GM19193 (cell line): Measurements from ENCODE around the gene TLE6.

ENCODE experiments used
- POLR2A ChIP-seq: IDR thresholded peaks from 4 replicates; pipeline ENCODE4 v1.6.1; 2011; ENCODE audit not compliant: insufficient read depth, insufficient read length; ENCODE audit errors: extremely low read depth

Gene TLE6

GRCh38 chr19:2977001-2977745 lies at the start of gene TLE6:
Gene TLE6 (plus strand): TSS chr19:2977564. CDS start chr19:2978234, 670 bp downstream.
- TF ChIP-seq POLR2A = peak; percentile 78

DNA sequence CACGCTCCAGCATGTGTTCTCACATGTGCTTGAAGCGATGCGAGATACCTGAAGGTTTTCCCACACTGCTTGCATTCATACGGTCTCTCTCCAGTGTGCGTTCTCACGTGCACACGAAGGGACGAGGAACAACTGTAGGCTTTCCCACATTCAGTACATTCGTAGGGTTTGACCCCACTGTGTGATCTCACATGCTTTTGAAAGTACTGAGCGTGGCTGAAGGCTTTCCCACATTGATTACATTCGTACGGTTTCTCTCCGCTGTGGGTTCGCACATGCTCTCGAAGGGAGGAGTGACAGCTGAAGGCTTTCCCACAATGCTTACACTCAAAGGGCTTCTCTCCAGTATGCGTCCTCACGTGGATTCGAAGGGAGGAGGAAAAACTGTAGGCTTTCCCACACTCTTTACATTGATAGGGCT lies 43.9 kb upstream of the TLE6 start:
- TF ChIP-seq POLR2A = no peak

GRCh38 chr19:2942928-2943640 lies 34.3 kb upstream of the TLE6 start:
- TF ChIP-seq POLR2A = no peak

GRCh38 chr19:2944403-2944774 lies 33.0 kb upstream of the TLE6 start:
- TF ChIP-seq POLR2A = no peak

- peak; percentile 67 for TF ChIP-seq POLR2A
These were observed 32.4 kb upstream of the TLE6 start, which contains the start of gene ZNF77 for GRCh38 chr19:2944775-2945574. Gene ZNF77 (minus strand): TSS chr19:2944971. CDS start chr19:2944840, 131 bp downstream.

GRCh38 chr19:2945575-2946184 lies 31.7 kb upstream of the TLE6 start:
- no peak for TF ChIP-seq POLR2A

DNA sequence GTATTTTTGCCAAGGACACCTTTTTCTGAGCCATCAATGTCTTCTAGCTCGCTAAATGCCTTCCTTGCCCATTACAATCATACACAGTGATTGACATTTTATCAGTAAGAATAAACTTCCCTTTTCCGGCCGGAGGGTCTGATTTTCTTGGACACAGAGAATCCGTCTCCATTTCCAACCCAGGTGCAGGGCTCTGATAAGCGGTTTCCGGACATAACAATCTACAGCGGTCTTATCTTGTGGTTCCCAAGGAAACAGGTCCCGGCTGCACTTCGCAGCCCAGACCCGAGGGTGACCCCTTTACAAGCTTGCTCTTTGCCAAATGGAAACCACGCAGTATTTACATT lies 27.5 kb upstream of the TLE6 start:
- TF ChIP-seq POLR2A = no peak

GRCh38 chr19:2950286-2951124 lies 26.9 kb upstream of the TLE6 start:
- peak; percentile 98 for TF ChIP-seq POLR2A

DNA sequence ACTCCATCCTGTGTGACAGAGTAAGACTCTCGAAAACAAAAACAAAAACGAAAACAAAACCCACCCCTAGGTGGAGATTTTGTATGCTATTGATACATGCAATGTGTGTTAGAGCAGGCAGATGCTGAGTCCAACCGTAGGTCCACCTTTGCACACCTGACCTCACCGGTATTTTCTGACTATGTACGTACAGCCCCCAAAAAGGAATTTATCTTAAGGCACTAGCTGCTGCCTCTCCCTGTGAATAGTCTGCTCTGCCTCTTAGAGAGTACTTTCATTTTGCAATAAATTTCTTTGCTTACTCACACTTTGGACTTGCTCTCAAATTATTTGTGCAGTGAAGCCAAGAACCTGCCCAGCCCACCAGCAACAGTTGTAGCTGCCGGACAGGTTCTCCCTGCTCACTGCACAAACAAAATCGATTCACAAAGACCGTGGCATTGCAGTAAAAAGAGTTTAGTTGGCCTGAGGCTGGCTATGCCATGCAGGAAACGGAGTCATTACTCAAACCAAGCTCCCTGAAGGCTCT lies 24.3 kb upstream of the TLE6 start:
- TF ChIP-seq POLR2A = no peak

DNA sequence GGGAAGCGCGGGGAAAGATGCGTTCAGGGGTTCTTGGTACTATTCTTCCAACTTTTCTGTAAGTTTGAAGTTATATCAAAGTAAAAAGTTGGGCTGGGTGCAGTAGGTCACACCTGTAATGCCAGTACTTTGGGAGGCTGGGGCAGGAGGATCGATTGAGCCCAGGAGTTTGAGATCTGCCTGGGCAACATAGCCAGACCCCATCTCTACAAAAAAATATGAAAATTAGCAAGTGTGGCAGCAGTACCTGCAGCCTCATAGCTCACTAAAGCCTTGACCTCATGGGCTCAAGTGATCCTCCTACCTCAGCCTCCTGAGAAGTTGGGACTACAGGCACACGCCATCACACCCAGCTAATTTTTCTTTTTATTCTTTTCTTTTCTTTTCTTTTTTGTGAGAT lies 20.2 kb upstream of the TLE6 start:
- TF ChIP-seq POLR2A = no peak

DNA sequence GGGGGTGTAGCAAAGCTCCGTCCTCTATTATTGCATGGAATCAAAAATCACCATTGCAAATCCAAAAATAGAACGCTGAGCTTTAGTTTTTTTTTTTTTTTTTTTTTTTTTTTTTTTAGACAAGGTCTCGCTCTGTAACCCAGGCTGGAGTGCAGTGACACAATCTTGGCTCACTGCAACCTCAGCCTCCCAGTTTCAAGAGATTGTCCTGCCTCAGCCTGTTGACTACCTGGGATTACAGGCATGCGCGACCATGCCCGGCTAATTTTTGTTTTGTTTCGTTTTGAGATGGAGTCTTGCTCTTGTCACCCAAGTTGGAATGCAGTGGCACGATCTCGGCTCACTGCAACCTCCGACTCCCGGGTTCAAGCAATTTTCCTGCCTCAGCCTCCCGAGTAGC lies 17.2 kb upstream of the TLE6 start:
- TF ChIP-seq POLR2A = no peak

- TF ChIP-seq POLR2A = no peak
These were observed 15.2 kb upstream of the TLE6 start for GRCh38 chr19:2962018-2962670.

GRCh38 chr19:2963122-2963521 lies 14.2 kb upstream of the TLE6 start:
- TF ChIP-seq POLR2A = no peak
